Brain pericyte (primary cell): Measurements from ENCODE around the gene CHD6.

ENCODE experiments used
- DNase-seq: peaks from one replicate; pipeline ENCODE4 v3.0.0-alpha.2; 2012; ENCODE audit warnings: low read depth, low spot score

The CHD6 gene

GRCh38 chr20:41470362-41471095, 147.6 kb downstream of the CHD6 start:
- DNase-seq: no peak

GRCh38 chr20:41469868-41470267, 148.3 kb downstream of the CHD6 start:
- no peak for DNase-seq

GRCh38 chr20:41468994-41469600, 149.1 kb downstream of the CHD6 start:
- DNase-seq: no peak

GRCh38 chr20:41467690-41468089, 150.5 kb downstream of the CHD6 start:
- DNase-seq: no peak

GRCh38 chr20:41467220-41467619, 151.0 kb downstream of the CHD6 start:
- DNase-seq: no peak

- DNase-seq: no peak
Measured at GRCh38 chr20:41463567-41463966, 154.6 kb downstream of the CHD6 start.

GRCh38 chr20:41462372-41463161, 155.6 kb downstream of the CHD6 start:
- no peak for DNase-seq

- no peak for DNase-seq
Measured at GRCh38 chr20:41458761-41459160, 159.4 kb downstream of the CHD6 start.

GRCh38 chr20:41457173-41457857, 160.9 kb downstream of the CHD6 start:
- DNase-seq: no peak

GRCh38 chr20:41456351-41456750, 161.8 kb downstream of the CHD6 start:
- no peak for DNase-seq

- no peak for DNase-seq
Measured at GRCh38 chr20:41454250-41454649, 163.9 kb downstream of the CHD6 start.

- no peak for DNase-seq
Measured at GRCh38 chr20:41453010-41453950, 164.9 kb downstream of the CHD6 start.

GRCh38 chr20:41452226-41452625, 166.0 kb downstream of the CHD6 start:
- no peak for DNase-seq

GRCh38 chr20:41447006-41447405, 171.2 kb downstream of the CHD6 start:
- no peak for DNase-seq

- DNase-seq: no peak
Measured at GRCh38 chr20:41446456-41446855, 171.7 kb downstream of the CHD6 start.

- no peak for DNase-seq
Measured at GRCh38 chr20:41444821-41445220, 173.4 kb downstream of the CHD6 start.

- no peak for DNase-seq
Measured at GRCh38 chr20:41443691-41444090, 174.5 kb downstream of the CHD6 start.

- no peak for DNase-seq
Measured at GRCh38 chr20:41440882-41441281, 177.3 kb downstream of the CHD6 start.

- no peak for DNase-seq
Measured at GRCh38 chr20:41437836-41438235, 180.3 kb downstream of the CHD6 start.

- DNase-seq: no peak
Measured at GRCh38 chr20:41436679-41437078, 181.5 kb downstream of the CHD6 start.

- no peak for DNase-seq
Measured at GRCh38 chr20:41433203-41433602, 185.0 kb downstream of the CHD6 start.
